ENCODE data around the gene DERA. TPM values are rescaled to one million over a fixed set of nuclear protein-coding genes. Genes with fewer than 3 reads are reported as not detected.

The DERA gene
- total and polyA plus RNA-seq, 2 of the 8 experiments (the other 6 are each of a cell fraction or from before 2014, with no cell fraction given) = 13.1 to 17.1 TPM

DNA sequence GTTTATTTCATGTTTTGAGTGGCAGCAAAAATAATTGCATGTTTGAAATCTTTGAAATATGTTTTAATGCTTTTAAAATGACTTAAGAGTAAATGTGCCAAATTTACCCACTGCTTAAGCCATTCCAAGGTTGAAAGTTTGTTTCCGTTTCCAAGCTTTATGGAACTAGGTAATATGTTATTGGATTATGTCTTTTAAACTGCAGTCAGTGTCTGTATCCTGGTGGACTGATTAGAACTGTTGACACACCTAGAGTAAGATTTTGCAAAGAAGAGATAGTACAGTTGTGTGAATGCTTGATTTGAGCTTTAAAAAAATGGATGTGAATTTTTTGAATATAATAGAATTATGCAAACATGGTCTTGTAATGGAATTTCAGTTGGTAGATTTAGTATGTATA, 135.1 kb downstream of the DERA start:
- Histone ChIP-seq H3K9ac (replicated peaks in 1 of 4; ENCODE audit: extremely low read depth in 1 of 4, low read depth in 3 of 4, low read length in 3 of 4) (no peak overlapping the region), H3K4me1 (replicated peaks in 1 of 4; ENCODE audit: control insufficient read depth in 3 of 4, insufficient read depth in 4 of 4, low read length in 3 of 4) (peaks cover 0 to 3% (median 0%) of the 10 kb centered on the region in 4 experiments; a peak in 1 of 7 replicates), H2BK12ac (ENCODE audit: low read depth, low read length) (no peak overlapping the region), H3K27me3 (replicated peaks in 1 of 4; ENCODE audit: control insufficient read depth in 3 of 4, extremely low read depth in 1 of 4, insufficient read depth in 3 of 4, low read length in 3 of 4) (no peaks in the 10 kb centered on the region), H2BK15ac (ENCODE audit: low read length) (no peak overlapping the region), H2BK20ac (ENCODE audit: low read length) (no peak overlapping the region), H3K18ac (ENCODE audit: extremely low read depth, low read length) (no peak overlapping the region), H3K56ac (replicated peaks; ENCODE audit: insufficient read length, low read depth, low read length) (no peak overlapping the region), H4K8ac (ENCODE audit: extremely low read depth, insufficient read depth, low read length) (no peak overlapping the region), H3K14ac (ENCODE audit: insufficient read length) (no peak overlapping the region), H3K79me2 (ENCODE audit: control insufficient read depth in 1 of 2, insufficient read depth in 2 of 2, low read length in 2 of 2) (no peaks in the 10 kb centered on the region), H4K20me1 (replicated peaks in 1 of 2; ENCODE audit: control insufficient read depth in 1 of 2, insufficient read depth in 2 of 2, low read length in 2 of 2) (no peaks in the 10 kb centered on the region), H3K4me3 (ENCODE audit: extremely low read depth in 1 of 4, insufficient read depth in 2 of 4, low read depth in 3 of 4, low read length in 4 of 4) (no peak overlapping the region), H2BK120ac (replicated peaks; ENCODE audit: low read depth, low read length) (no peak overlapping the region), H4K91ac (replicated peaks; ENCODE audit: insufficient read length, low read length) (no peak overlapping the region), H3K23me2 (ENCODE audit: low read depth, low read length) (no peaks in the 10 kb centered on the region), H2AFZ (ENCODE audit: low read length) (no peak overlapping the region), H3K4ac (replicated peaks; ENCODE audit: insufficient read length, low read depth, low read length) (no peak overlapping the region), H3K23ac (ENCODE audit: insufficient read length) (no peak overlapping the region), H3K36me3 (ENCODE audit: control insufficient read depth in 2 of 4, insufficient read depth in 4 of 4, low read length in 3 of 4) (no peaks in the 10 kb centered on the region), H3K9me3 (ENCODE audit: insufficient read depth in 2 of 2, low read depth in 1 of 2, low read length in 1 of 2) (peaks cover 0 to 3% of the 10 kb centered on the region in 2 experiments; a peak in 1 of 4 replicates), H4K5ac (ENCODE audit: insufficient read length, low read depth, low read length) (no peak overlapping the region), H2AK5ac (ENCODE audit: low read depth, low read length) (no peak overlapping the region), H2BK5ac (ENCODE audit: low read depth, low read length) (no peak overlapping the region), H3K27ac (ENCODE audit: low read depth, low read length) (no peak overlapping the region), H3K79me1 (ENCODE audit: low read depth, low read length) (no peaks in the 10 kb centered on the region), H3K4me2 (ENCODE audit: insufficient read depth in 1 of 2, low read depth in 2 of 2, low read length in 2 of 2) (no peak overlapping the region)
- 92% methylated on average over 1 of the region's 1 CpG; no CpG with 5 or more reads in 1 of the 2 experiments for WGBS, 2 experiments (ENCODE audit: extremely low coverage in 1 of 2, insufficient coverage in 1 of 2, insufficient read length in 1 of 2, insufficient replicate concordance in 2 of 2, low coverage in 1 of 2, low lambda C conversion rate in 2 of 2, missing lambda C conversion rate in 1 of 2)
- FAIRE-seq (no peak), DNase-seq (ENCODE audit: low read depth in 1 of 2, low spot score in 2 of 2) (no peak)
- ChIA-PET CTCF (ENCODE audit: partially characterized antibody) (interaction anchor here (0.6 to 2.3 kb wide), 2 partner anchors 30 to 799 kb away, joined by 3 to 7 read pairs; no protein-coding TSS in a partner anchor), POLR2A (ENCODE audit: partially characterized antibody) (no interaction called here)
- TF ChIP-seq SP2 (IDR thresholded peaks at IDR 0.05; ENCODE audit: low read length) (no peak), CBX8 (IDR thresholded peaks at IDR 0.05; ENCODE audit: borderline replicate concordance, low read depth, low read length) (no peak), CHD1 (IDR thresholded peaks at IDR 0.05; ENCODE audit: low read depth, low read length) (no peak), SP4 (IDR thresholded peaks at IDR 0.05; ENCODE audit: low read length) (no peak), ATF2 (IDR thresholded peaks at IDR 0.05; ENCODE audit: low read length) (no peak), RFX5 (IDR thresholded peaks at IDR 0.05; ENCODE audit: borderline replicate concordance, low read depth, low read length) (no peak), JUN (IDR thresholded peaks at IDR 0.05; ENCODE audit: low read depth, low read length) (no peak), ASH2L (IDR thresholded peaks at IDR 0.05; ENCODE audit: low read length) (no peak), JUND (IDR thresholded peaks at IDR 0.05; ENCODE audit: low read length) (no peak), NANOG (IDR thresholded peaks at IDR 0.05; ENCODE audit: insufficient read depth, low read depth, low read length, poor library complexity, severe bottlenecking) (no peak), KDM1A (IDR thresholded peaks at IDR 0.05; ENCODE audit: borderline replicate concordance, low read length) (no peak), ZNF274 (IDR thresholded peaks at IDR 0.05; ENCODE audit: borderline replicate concordance, extremely low read depth, low read length) (no peak)
- TF ChIP-seq, protein P1, sequence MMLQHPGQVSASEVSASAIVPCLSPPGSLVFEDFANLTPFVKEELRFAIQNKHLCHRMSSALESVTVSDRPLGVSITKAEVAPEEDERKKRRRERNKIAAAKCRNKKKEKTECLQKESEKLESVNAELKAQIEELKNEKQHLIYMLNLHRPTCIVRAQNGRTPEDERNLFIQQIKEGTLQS (IDR thresholded peaks at IDR 0.05; ENCODE audit: insufficient read depth, low read depth, low read length) = no peak
